ENCODE data around the gene POLR1A. TPM values are rescaled to one million over a fixed set of nuclear protein-coding genes. Genes with fewer than 3 reads are reported as not detected.

The POLR1A gene
- polyA plus RNA-seq, 2 of the 4 experiments (the other 2 are of a cell fraction): 22.8 to 55.7 TPM

GRCh38 chr2:85978883-85979780 lies 126.6 kb downstream of the POLR1A start:
- ChIA-PET POLR2A (no interaction called here), CTCF (interaction anchor here (1.0 to 1.4 kb wide), 2 partner anchors 15 to 92 kb away, joined by 3 read pairs; no protein-coding TSS in a partner anchor)
- no peak for DNase-seq (ENCODE audit: low read depth in 1 of 2, low spot score in 1 of 2)
- H3K4me2 ChIP-seq: peak overlapping the region; percentile 19
- FAIRE-seq: no peak
- H3K4me3 ChIP-seq: no peak overlapping the region
- peak overlapping the region in 1 of 2 experiments; percentile 44; a peak in 3 of 6 replicates for H3K27ac ChIP-seq
- H3K9me3 ChIP-seq: no peaks in the 10 kb centered on the region
- TF ChIP-seq, protein P1, sequence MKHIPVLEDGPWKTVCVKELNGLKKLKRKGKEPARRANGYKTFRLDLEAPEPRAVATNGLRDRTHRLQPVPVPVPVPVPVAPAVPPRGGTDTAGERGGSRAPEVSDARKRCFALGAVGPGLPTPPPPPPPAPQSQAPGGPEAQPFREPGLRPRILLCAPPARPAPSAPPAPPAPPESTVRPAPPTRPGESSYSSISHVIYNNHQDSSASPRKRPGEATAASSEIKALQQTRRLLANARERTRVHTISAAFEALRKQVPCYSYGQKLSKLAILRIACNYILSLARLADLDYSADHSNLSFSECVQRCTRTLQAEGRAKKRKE (CRISPR knock-in tag; IDR thresholded peaks at IDR 0.05; ENCODE audit: low read depth): no peak
- TF ChIP-seq HOXA7 (CRISPR knock-in tag; IDR thresholded peaks at IDR 0.05): 0 out of 2 replicates have a peak, but pooled peaks have one; percentile 18
- peaks cover 15% of the 10 kb centered on the region for H3K4me1 ChIP-seq
- WGBS (ENCODE audit: missing lambda C conversion rate): 62% methylated on average over 3 of the region's 3 CpGs
- ATAC-seq: no peak

DNA sequence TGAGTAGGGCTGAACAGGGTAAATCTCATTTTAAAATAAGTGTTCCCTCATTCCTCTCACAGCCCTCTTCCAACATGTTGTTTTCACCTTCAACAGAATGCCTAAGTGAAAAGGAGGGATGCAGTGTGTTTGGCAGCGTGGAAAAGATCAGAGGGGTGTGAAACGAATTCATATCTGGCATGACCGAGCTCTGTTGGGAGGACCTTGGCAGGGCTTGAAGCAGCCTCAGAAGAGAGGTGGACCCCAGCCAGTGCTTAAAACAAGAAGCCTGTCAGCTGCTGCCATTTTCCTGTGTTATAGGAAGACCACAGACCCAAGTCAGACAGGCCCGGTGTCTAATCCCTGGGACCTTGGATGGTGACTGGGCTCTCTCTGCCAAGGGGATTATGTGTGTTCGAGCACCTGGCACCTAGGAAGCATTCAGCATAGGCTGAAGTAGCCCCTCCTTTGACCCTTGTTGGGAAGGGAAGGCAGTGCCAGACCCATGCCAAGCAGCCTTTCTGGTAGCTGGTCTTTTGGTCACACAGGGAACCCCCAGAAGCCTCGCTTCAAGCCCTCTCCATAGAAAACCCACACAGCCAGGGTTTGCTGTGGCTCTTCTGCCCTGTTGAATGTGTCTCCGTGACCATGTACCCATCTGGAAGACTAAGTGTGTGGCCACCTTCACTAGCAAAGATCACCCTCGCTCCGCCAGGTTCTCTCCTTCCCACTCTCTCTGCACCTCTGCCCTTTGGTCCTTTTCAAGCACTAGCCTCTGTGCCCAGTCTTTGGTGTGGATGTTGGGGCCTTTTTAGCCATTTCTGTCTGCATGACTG lies 129.4 kb downstream of the POLR1A start:
- CTCF ChIA-PET: interaction anchor here (1.2 kb wide), 1 partner anchor 38 kb away, joined by 4 read pairs; no protein-coding TSS in a partner anchor
- WGBS (ENCODE audit: missing lambda C conversion rate): 87% methylated on average over 9 of the region's 9 CpGs
- Histone ChIP-seq H3K4me1 (peaks cover 15% of the 10 kb centered on the region), H3K9me3 (peaks cover 4% of the 10 kb centered on the region; the same call in 1 of the 3 replicates), H3K4me3 (no peak overlapping the region), H3K4me2 (no peak overlapping the region), H3K27ac (peak overlapping the region in 1 of 2 experiments; percentile 49; a peak in 3 of 6 replicates)
- no peak for TF ChIP-seq HOXA7 (CRISPR knock-in tag; IDR thresholded peaks at IDR 0.05)
- TF ChIP-seq GATA3 (IDR thresholded peaks at IDR 0.05; ENCODE audit: borderline replicate concordance): no peak
- no peak for TF ChIP-seq HOXB5 (CRISPR knock-in tag; IDR thresholded peaks at IDR 0.05)
- TF ChIP-seq RFX5 (IDR thresholded peaks at IDR 0.05): no peak
- TF ChIP-seq POLR2AphosphoS2 (conservative IDR thresholded peaks at IDR 0.05; ENCODE audit: low read length): no peak
- TF ChIP-seq FOXS1 (CRISPR knock-in tag; IDR thresholded peaks at IDR 0.05): no peak
- TF ChIP-seq RAD21 (conservative IDR thresholded peaks at IDR 0.05 in 1 of 2, IDR thresholded peaks at IDR 0.05 in 1 of 2): no peak
- TF ChIP-seq, protein P2, sequence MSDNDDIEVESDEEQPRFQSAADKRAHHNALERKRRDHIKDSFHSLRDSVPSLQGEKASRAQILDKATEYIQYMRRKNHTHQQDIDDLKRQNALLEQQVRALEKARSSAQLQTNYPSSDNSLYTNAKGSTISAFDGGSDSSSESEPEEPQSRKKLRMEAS (IDR thresholded peaks at IDR 0.05): no peak
- DNase-seq (ENCODE audit: low read depth in 1 of 2, low spot score in 1 of 2) (no peak), FAIRE-seq (no peak), ATAC-seq (no peak; a peak in 3 of 6 replicates)
- POLR2A ChIA-PET: no interaction called here

DNA sequence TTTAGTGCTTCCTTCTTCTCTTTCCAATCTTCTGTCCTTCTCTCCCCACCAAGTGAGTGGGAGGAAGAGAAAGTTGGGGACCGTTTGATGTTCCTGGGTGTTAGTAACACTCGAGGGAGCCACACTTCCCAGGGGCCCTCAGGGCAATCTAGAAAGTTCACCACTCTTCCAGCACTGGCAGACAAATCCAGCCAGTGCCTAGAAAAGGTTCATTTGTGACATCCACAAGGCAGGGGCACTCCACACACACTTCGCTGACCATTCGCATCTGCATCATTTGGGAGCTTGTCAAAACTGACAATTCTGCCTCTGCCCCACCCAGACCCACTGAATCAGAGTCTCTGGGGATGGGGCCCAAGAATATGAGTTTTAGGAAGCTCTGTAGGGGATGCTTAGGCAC lies 130.1 kb downstream of the POLR1A start:
- TF ChIP-seq HDAC2 (IDR thresholded peaks at IDR 0.05) (no peak), HOXA7 (CRISPR knock-in tag; IDR thresholded peaks at IDR 0.05) (no peak), HOXB5 (CRISPR knock-in tag; IDR thresholded peaks at IDR 0.05) (no peak), RFX5 (IDR thresholded peaks at IDR 0.05) (no peak), PBX3 (IDR thresholded peaks at IDR 0.05) (no peak), CEBPB (IDR thresholded peaks at IDR 0.05) (no peak), E2F6 (IDR thresholded peaks at IDR 0.05; ENCODE audit: borderline replicate concordance, low read depth) (no peak), RNF2 (IDR thresholded peaks at IDR 0.05; ENCODE audit: borderline replicate concordance, low read depth) (no peak), NPAS2 (CRISPR knock-in tag; IDR thresholded peaks at IDR 0.05; ENCODE audit: borderline replicate concordance) (no peak), TP53 (CRISPR knock-in tag; IDR thresholded peaks at IDR 0.05) (no peak), ZFP36 (IDR thresholded peaks at IDR 0.05; ENCODE audit: borderline replicate concordance, partially characterized antibody) (no peak), EHMT2 (IDR thresholded peaks at IDR 0.05; ENCODE audit: low read depth) (no peak), MYC (IDR thresholded peaks at IDR 0.05; ENCODE audit: borderline replicate concordance, low read length) (no peak), SMC3 (IDR thresholded peaks at IDR 0.05) (no peak), FOSL2 (IDR thresholded peaks at IDR 0.05) (no peak), FOSL2 (CRISPR knock-in tag; IDR thresholded peaks at IDR 0.05) (no peak), PHF8 (IDR thresholded peaks at IDR 0.05; ENCODE audit: borderline replicate concordance, low read depth) (no peak)
- TF ChIP-seq, protein P3, sequence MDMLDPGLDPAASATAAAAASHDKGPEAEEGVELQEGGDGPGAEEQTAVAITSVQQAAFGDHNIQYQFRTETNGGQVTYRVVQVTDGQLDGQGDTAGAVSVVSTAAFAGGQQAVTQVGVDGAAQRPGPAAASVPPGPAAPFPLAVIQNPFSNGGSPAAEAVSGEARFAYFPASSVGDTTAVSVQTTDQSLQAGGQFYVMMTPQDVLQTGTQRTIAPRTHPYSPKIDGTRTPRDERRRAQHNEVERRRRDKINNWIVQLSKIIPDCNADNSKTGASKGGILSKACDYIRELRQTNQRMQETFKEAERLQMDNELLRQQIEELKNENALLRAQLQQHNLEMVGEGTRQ (IDR thresholded peaks at IDR 0.05): no peak
- peaks cover 15% of the 10 kb centered on the region for H3K4me1 ChIP-seq
- DNase-seq (ENCODE audit: low read depth in 1 of 2, low spot score in 1 of 2) (no peak), FAIRE-seq (no peak), ATAC-seq (no peak; a peak in 1 of 6 replicates)
- POLR2A ChIA-PET: no interaction called here
- H3K4me2 ChIP-seq: no peak overlapping the region
- 69% methylated on average over 4 of the region's 4 CpGs for WGBS (ENCODE audit: missing lambda C conversion rate)
- H3K4me3 ChIP-seq: no peak overlapping the region
- H3K9me3 ChIP-seq: peaks cover 6% of the 10 kb centered on the region; the same call in 1 of the 3 replicates
- peak overlapping the region in 1 of 2 experiments; percentile 49; a peak in 3 of 6 replicates for H3K27ac ChIP-seq
- CTCF ChIA-PET: interaction anchor here (1.2 to 2.4 kb wide), 2 partner anchors 37 to 87 kb away, joined by 4 to 9 read pairs; partner anchors contain the start of gene ST3GAL5

All from A549 (cell line).